ENCODE data around the gene STPG3. TPM values are rescaled to one million over a fixed set of nuclear protein-coding genes. Genes with fewer than 3 reads are reported as not detected.

Gene STPG3
- total and polyA plus RNA-seq, 2 of the 4 experiments (the other 2 are of a cell fraction), result not detected

DNA sequence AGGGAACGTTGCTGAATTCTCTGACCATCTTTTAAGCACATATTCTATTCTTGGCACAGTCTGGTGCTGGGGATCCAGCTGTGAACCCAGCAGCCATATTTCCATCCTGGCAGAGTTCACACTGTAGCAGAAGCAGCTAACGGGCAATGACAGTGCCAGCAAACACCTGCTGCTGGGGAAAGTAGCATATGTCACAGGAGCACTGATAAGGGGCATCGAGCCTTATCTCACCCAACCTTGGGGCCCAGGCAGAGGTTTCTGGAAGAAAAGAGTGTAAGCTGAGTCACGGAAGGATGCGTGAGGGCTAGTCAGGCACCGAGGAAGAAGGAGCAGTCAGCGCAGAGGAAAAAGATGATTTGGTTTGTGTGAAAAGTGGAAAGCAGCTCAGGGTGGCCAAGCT is 44.5 kb upstream of the STPG3 start:
- ChIA-PET POLR2A (ENCODE audit: unreplicated experiment) (no interaction called here), CTCF (no interaction called here)
- BruUV-seq (replicated peaks), result no TSS peak

More for the DNA sequence above, 44.5 kb upstream of the STPG3 start:
- H3K27me3 ChIP-seq (ENCODE audit: control insufficient read depth, insufficient read depth, low read length), result no peaks in the 10 kb centered on the region
- H2BK15ac ChIP-seq (ENCODE audit: low read depth, low read length), result no peak overlapping the region
- H3K9ac ChIP-seq (ENCODE audit: low read depth, low read length), result peak overlapping the region; percentile 89; the same call in 1 of the 2 replicates
- no peak overlapping the region; the same call in 1 of the 2 replicates for H2AK5ac ChIP-seq (ENCODE audit: low read depth, low read length)
- H3K18ac ChIP-seq (ENCODE audit: low read depth, low read length), result no peak overlapping the region
- no peak overlapping the region for H3K27ac ChIP-seq (ENCODE audit: insufficient read depth, low read length)
- no peak overlapping the region for H4K91ac ChIP-seq (ENCODE audit: insufficient read depth, low read depth, low read length)
- H3K4ac ChIP-seq (ENCODE audit: low read depth, low read length), result no peak overlapping the region; the same call in 1 of the 2 replicates
- intact Hi-C loops (cut with micrococcal nuclease) (no loop called here), dilution Hi-C loops (cut with HindIII; ENCODE audit: low sequenced_read_pairs, unreplicated experiment) (no loop called here), in situ Hi-C loops (cut with MboI; ENCODE audit: low sequenced_read_pairs) (no loop called here)
- no peak overlapping the region for H4K8ac ChIP-seq (ENCODE audit: low read depth in 2 of 2, low read length in 2 of 2)
- H2BK120ac ChIP-seq (ENCODE audit: low read depth, low read length), result no peak overlapping the region
- no peak overlapping the region for H4K5ac ChIP-seq (ENCODE audit: low read depth, low read length)
- H2AK9ac ChIP-seq (replicated peaks; ENCODE audit: low read depth, low read length, poor library complexity), result no peak overlapping the region
- H3K4me3 ChIP-seq (ENCODE audit: insufficient read depth, low read depth, low read length), result no peak overlapping the region
- ATAC-seq (ENCODE audit: low read depth) (no peak), DNase-seq (no peak)
- H2BK5ac ChIP-seq (ENCODE audit: low read depth, low read length, poor library complexity, severe bottlenecking), result no peak overlapping the region
- peak overlapping the region; percentile 99 for H3K4me2 ChIP-seq (ENCODE audit: low read depth, low read length)
- H3K23ac ChIP-seq (ENCODE audit: low read depth, low read length), result no peak overlapping the region
- no peak overlapping the region for H2BK20ac ChIP-seq (ENCODE audit: low read depth, low read length)
- no peak for TF ChIP-seq ELK1 (IDR thresholded peaks at IDR 0.05; ENCODE audit: borderline replicate concordance, low read depth, low read length)
- no peak for TF ChIP-seq MXI1 (IDR thresholded peaks at IDR 0.05; ENCODE audit: borderline replicate concordance, low read depth, low read length)
- no peak for TF ChIP-seq MAFK (IDR thresholded peaks at IDR 0.05; ENCODE audit: low read depth, low read length)
- TF ChIP-seq SMC3 (IDR thresholded peaks at IDR 0.05; ENCODE audit: low read depth, low read length), result no peak
- no peak for TF ChIP-seq CHD1 (IDR thresholded peaks at IDR 0.05; ENCODE audit: low read depth, low read length)
- no peak for TF ChIP-seq RAD21 (IDR thresholded peaks at IDR 0.05; ENCODE audit: low read length)
- no peak for TF ChIP-seq MAZ (IDR thresholded peaks at IDR 0.05; ENCODE audit: borderline replicate concordance, low read depth, low read length)
- TF ChIP-seq RCOR1 (IDR thresholded peaks at IDR 0.05; ENCODE audit: insufficient replicate concordance, low read length), result no peak
- no peak for TF ChIP-seq RFX5 (IDR thresholded peaks at IDR 0.05; ENCODE audit: low read depth, low read length)
- no peak for TF ChIP-seq USF2 (IDR thresholded peaks at IDR 0.05; ENCODE audit: low read depth, low read length)
- TF ChIP-seq CEBPB (IDR thresholded peaks at IDR 0.05; ENCODE audit: low read depth, low read length), result no peak
- no peak for TF ChIP-seq POLR2A (IDR thresholded peaks at IDR 0.05; ENCODE audit: low read depth, low read length)
- no peak for TF ChIP-seq BHLHE40 (IDR thresholded peaks at IDR 0.05; ENCODE audit: low read depth, low read length)
- peaks cover 9% of the 10 kb centered on the region for H4K20me1 ChIP-seq (ENCODE audit: insufficient read depth, low read length)
- H3K36me3 ChIP-seq (ENCODE audit: control insufficient read depth, insufficient read depth, low read length), result peaks cover 9% of the 10 kb centered on the region
- H3K4me1 ChIP-seq (ENCODE audit: control insufficient read depth, insufficient read depth, low read length), result peaks cover 9% of the 10 kb centered on the region
- no peak overlapping the region for H2AFZ ChIP-seq (replicated peaks; ENCODE audit: low read length, poor library complexity)
- no peaks in the 10 kb centered on the region for H3K9me3 ChIP-seq (ENCODE audit: control insufficient read depth, insufficient read depth, low read length)
- peaks cover 42 to 56% of the 10 kb centered on the region in 2 experiments for H3K79me1 ChIP-seq (ENCODE audit: low read depth in 1 of 2, low read length in 2 of 2)
- H3K9me1 ChIP-seq (ENCODE audit: insufficient read depth, low read length), result 0 out of 2 replicates have a peak, but pooled peaks cover 2% of the 10 kb centered on the region
- no peak overlapping the region for H3K14ac ChIP-seq (replicated peaks; ENCODE audit: low read depth, low read length)
- 98% methylated on average over 4 of the region's 7 CpGs; no CpG with 5 or more reads in 1 of the 2 experiments for WGBS, 2 experiments (ENCODE audit: extremely low coverage in 2 of 2, insufficient read length in 1 of 2)
- no peak overlapping the region for H3K56ac ChIP-seq (ENCODE audit: extremely low read depth, insufficient read depth, low read length)

All from IMR-90 (cell line).